ENCODE data around the gene TRIM47.

DNA sequence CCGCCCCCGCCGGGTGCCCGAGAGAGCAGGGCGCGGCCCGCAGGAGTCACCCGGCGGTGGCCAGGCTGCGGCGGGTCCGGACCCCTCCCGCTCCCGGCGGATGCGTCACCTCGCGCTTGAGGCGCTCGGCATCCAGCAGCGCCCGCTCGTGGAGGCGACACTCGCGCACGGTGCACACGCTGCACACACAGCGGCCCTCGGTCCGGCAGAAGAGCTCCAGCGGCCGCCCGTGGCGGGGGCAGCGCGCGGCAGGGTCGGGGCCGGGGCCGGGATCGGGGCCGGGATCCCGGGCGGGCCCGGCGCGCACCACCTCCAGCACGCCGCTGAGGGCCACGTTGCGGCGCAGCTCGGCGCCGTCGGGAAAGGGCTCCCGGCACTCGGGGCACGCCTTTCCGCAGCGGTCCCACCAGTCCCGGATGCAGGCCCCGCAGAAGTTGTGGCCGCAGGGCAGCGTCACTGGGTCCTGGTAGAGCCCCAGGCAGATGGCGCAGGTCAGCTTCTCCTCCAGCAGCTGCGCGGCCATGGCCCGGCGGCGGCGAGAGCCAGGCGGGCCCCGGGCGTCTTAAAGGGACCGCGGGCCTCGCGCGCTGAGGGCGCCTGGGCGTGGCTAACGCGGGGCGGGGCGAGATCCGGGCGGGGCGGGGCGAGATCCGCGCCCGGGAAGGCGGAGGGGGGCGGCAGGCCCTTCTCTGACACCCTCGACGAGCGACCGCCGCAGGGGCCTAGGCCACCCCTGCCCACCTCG is 18.2 kb upstream of the TRIM47 start, which contains the start of gene TRIM65:
- TF ChIP-seq EZH2 (IDR thresholded peaks at IDR 0.05; ENCODE audit: borderline replicate concordance, low read depth, low read length, poor library complexity, severe bottlenecking) = no peak
- TF ChIP-seq, protein P1, sequence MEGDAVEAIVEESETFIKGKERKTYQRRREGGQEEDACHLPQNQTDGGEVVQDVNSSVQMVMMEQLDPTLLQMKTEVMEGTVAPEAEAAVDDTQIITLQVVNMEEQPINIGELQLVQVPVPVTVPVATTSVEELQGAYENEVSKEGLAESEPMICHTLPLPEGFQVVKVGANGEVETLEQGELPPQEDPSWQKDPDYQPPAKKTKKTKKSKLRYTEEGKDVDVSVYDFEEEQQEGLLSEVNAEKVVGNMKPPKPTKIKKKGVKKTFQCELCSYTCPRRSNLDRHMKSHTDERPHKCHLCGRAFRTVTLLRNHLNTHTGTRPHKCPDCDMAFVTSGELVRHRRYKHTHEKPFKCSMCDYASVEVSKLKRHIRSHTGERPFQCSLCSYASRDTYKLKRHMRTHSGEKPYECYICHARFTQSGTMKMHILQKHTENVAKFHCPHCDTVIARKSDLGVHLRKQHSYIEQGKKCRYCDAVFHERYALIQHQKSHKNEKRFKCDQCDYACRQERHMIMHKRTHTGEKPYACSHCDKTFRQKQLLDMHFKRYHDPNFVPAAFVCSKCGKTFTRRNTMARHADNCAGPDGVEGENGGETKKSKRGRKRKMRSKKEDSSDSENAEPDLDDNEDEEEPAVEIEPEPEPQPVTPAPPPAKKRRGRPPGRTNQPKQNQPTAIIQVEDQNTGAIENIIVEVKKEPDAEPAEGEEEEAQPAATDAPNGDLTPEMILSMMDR (conservative IDR thresholded peaks at IDR 0.05; ENCODE audit: low read depth, low read length) = 0 out of 2 replicates have a peak, but pooled peaks have one; percentile 26

Data from A673 (cell line).